GM21423 (cell line): ENCODE data around the gene S100B.
"Not testable (repeated sequence)": the region's sequence is repeated elsewhere in the genome, so short reads cannot be mapped to it uniquely, and the experiment has no call there.

ENCODE experiments used
- ATAC-seq: cut with Tn5 transposase; IDR thresholded peaks from one replicate; pipeline ENCODE4 v1.9.1; 2021; ENCODE audit warnings: mild to moderate bottlenecking, moderate library complexity; ENCODE audit not compliant: unreplicated experiment

The S100B gene

DNA sequence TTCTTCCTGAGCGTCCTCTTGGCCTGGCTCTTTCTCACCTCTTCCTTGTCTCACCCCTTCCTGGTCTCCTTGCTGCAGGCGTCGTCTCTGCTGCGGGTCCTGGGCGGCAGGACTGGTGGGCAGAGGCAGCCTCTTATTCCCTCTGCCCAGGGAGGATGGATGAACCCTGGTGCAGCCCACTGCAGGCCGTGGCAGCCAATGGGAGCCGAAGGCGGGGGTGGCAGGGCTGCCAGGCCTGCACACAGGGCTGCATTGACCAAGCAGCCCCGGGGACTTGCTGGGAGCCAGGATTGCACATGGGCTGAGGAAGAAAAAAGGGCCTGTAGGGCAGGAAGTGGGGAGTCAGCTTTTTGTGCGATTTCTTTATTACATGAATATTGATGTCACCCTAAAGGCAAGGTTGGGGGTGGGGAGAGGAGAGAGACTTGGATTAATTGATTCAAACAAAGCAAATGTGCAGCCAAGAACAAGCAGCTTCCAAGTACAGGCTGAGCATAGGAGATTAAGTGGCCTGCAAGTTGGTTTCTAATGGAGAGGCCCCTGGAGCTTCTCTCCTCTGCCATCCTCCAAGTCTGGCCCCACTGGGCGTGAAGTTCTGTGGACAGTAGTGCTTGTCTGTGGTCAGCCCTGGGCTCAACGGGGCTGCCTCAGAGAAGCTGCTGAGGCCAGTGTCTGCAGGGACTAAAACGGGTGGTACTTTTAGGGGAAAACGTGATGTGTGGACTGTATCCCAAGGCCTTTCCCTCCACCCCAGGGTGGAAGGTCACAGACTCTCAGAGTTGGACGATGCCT, at the start of gene S100B:
TSS of gene S100B (minus strand) at position 108 of the 792 bp plus-strand sequence. CDS start 2,667 bp downstream, outside the sequence.
- ATAC-seq: no peak

DNA sequence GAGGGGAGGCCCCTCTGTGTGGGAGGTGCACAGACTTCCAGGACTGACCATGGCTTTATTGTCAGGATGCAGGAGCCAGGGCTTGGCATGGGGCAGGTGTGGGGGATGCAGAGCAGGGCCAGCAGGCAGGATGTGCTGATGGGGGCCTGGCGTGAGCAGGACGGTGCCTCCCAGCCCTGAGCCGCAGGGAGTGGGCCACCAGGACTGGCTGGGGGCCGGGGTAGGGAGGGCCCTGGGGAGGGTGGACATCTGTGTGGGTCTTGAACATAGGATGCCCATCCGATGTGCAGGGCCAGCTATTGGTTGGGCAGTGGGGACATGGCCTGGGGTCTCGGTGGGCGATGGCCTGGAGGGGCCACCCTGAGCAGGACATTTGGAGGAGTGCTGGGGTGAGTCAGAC, 46.2 kb upstream of the S100B start:
- ATAC-seq: no peak

DNA sequence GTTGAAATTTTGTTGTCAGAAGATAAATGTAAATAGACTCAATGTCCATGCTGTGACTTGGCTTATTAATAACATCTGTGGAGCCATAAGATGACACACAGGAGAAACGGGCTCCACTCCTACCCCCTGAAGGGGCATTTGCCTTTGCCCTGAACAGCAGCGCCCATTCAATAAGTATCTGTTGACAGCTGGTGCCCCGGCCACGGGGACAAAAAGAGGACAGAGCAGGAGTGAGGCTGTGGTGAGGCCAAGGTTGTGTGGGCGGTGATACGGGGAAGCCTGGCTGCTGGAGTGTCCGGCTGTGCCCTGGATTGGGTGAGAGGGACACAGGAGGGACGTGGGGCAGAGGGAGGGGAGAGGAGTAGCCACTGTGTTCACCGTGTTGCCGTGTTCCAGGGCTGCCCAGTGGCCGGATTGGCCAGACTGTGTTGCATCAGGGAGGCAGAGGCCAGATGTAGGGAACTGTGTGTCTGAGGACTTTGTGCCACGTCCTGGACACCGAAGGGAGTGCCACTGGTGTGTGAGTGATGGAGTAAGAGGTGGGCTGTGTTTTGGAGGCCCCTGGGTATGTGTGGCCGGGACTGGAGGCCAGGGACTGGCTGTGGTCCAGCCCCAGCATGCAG, 45.7 kb upstream of the S100B start:
- ATAC-seq: no peak

DNA sequence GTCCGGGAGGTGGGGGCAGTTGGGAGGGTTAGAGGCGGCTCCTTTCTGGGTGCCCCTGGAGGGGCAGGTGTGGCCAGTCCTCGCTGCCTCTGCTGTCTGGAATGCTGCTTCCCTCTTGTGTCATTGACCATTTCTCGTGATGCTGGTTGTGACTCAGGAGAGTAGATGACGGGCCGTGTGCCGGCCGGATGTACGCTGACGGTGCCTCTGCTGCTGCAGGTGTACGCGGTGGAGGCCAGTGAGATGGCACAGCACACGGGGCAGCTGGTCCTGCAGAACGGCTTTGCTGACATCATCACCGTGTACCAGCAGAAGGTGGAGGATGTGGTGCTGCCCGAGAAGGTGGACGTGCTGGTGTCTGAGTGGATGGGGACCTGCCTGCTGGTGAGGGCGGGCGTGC, 44.5 kb upstream of the S100B start:
- ATAC-seq: no peak

DNA sequence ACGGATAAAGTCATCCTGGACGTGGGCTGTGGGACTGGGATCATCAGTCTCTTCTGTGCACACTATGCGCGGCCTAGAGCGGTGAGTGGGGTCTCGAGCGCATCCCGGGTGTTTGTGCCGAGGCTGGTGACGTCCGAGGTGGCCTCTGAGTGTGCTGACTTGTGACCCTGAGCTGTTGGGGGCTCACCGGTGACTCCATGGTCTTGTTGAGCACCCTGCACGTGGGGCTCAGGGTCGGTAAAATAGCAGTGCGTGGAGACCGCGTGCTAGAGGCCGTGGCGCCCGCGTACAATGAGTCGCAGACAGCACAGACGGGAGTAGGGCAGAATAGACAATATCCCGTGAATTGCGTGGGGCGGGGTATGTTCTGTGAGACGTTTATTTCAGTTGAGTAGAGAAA, 43.7 kb upstream of the S100B start:
- no peak for ATAC-seq

DNA sequence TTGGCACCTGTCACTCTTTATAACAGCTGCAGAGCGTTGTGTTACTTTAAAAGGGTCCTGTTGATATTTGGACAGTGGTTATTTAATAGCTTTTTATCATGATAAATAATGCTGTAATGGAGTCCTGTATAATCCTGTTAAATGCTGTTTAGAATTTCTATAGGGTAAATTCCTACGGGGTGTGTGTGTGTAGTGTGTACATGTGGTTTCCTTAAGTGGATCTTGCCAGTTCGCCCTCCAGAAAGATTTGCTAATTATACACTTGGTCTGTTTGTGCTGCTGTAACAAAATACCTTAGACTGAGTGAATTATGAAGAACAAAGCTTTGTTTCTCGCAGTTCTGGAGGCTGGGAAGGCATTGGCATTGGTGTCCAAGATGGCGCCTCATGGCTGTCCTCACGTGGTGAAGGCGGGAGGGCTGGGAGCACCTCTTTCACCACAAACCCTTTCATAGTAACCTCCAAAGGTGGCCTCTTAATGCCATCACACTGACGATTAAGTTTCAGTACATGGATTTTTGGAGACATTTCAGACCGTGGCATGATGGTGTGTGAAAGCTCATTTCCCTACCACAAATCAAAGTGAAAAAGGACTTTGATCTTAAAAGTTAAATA, 41.8 kb upstream of the S100B start:
- no peak for ATAC-seq

DNA sequence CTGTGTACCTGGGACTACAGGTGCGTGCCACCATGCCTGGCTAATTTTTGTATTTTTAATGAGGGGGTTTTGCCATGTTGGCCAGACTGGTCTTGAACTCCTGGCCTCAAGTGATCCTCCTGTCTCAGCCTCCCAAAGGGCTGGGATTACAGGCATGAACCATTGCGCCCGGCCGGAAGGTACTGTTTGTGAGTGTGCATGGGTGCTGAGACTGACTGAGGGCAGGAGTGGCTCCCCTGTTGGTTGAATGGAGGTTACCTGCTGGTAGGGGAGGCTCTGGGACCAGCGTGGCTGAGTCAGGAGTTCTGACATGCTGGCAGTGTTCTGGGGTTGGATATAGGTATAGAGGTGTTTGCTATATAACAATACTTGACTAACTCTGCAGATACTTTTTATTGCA, 41.0 kb upstream of the S100B start:
- no peak for ATAC-seq

DNA sequence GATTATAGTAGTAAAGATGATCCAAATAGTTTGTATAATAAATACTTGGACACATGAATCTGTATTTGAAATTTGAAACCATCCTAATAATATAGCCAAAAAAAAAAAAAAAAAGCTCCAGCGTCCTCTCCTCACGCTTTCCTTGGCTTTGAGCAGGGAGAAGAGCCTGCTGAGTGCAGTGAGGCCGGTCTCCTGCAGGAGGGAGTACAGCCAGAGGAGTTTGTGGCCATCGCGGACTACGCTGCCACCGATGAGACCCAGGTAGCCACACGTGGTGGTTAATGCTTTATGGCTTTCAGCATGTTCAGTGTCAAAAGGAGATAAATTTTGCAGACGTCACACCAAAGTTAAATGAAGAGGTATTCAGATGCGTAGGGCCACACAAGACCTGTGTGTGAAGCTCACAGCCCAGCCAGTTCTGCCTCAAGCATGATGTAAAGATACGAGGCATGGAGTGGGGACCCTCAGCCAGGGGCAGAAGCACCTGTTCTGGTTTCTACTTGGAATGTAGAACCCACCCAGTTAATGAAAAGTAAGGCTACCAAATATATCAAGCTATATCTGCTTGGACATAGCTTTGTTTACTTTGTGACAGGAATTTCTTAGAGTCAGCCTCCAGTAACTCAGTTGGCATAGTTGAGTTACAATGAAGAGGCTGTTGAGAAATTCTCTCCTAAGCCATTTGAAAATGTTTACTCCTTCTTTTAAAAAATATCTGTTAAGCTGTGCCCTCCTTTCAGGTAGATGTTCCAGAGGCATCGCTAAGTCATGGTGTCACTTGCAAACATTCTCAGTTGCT, 38.7 kb upstream of the S100B start:
- no peak for ATAC-seq

DNA sequence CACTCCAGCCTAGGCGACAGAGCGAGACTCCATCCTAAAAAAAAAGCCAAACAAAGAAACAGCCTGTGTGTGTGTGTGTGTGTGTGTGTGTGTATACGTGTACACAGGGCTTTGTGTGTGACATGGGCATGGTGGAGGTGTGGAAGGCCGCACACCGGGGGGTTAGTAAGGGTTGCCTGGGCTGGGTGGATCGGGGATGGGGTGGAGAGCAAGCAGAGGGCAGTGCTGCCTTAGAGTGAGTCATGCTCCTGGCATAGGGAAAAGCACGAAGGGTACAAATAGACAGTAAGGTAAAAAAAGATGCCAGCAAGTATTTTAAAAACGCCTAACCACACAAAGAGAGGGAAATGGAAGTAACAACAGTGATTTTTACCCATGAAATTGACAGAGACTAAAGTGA, 36.8 kb upstream of the S100B start:
- ATAC-seq: no peak

DNA sequence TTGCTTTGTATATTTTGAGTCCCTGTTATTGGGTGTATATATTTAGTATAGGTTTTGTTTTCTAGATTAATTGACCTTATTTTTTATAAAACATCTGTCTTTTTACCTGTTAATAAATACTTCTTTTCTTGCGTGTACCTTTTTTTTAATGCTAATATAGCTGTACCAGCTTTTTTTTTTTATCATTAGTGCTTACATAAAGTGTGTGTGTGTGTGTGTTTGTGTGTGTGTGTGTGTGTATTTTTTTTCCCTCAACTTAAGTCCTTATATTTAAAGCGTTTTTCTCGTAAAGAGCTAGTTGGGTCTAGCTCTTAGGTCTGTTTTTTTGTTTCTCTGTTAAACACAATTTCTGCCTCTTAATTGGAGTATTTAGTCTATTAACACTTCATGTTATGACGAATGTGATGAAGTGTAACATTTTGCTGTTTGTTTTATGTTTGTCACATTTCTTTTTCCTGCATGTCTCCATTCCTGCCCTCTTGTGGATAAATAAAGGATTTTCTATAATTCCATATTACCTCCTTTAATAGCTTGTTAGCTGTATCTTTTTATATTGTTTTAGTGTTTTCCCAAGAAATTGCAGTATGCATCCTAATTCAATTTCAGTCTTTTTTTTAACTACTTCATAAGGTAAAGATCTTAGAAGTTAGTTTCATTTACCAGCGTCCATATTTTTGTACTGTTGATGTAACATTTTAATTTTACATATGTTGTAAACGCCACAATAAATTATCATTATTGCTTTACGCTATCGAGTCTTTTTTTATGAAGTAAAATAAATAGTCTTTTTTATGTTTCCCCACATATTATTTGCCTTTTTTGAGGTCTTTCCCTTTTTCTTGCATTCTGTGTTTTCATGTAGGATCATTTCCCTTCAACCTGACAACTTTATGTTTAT, 34.9 kb upstream of the S100B start:
- ATAC-seq: no peak

DNA sequence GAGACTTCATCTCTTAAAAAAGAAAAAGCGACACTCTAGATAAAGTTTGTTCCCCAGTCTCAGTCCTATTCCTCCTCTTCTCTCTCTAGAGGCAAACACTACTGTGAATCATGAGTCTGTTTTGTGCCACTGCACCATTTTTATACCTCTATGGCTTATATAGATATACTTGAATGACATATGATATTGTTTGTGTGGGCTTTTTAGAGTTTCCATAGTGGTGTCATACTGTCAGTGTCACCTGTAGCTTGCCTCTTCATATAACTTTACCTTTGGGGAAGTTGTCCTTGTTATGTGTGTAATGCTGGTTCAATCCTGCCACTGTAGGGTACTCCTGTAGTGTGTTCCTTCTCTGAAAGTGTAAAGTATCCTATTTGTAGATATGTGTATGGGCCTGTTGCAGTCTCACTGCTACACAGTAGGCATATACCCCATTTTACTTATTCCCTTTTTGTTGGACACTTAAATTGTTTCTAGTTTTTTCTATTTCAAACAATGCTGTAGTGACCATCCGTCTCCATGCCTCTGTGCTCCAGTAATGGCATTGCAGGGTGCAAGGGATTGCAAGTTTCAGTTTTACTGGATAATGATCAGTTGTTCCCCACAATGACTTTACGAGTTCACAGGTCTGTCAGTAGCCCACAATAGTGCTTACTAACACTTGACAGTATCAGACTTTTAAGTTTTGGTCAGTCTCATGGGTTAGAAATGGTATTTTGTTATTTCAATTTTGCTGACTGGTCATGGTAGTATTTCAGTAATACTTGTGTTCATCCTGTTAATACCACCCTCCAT, 33.3 kb upstream of the S100B start:
- no peak for ATAC-seq

DNA sequence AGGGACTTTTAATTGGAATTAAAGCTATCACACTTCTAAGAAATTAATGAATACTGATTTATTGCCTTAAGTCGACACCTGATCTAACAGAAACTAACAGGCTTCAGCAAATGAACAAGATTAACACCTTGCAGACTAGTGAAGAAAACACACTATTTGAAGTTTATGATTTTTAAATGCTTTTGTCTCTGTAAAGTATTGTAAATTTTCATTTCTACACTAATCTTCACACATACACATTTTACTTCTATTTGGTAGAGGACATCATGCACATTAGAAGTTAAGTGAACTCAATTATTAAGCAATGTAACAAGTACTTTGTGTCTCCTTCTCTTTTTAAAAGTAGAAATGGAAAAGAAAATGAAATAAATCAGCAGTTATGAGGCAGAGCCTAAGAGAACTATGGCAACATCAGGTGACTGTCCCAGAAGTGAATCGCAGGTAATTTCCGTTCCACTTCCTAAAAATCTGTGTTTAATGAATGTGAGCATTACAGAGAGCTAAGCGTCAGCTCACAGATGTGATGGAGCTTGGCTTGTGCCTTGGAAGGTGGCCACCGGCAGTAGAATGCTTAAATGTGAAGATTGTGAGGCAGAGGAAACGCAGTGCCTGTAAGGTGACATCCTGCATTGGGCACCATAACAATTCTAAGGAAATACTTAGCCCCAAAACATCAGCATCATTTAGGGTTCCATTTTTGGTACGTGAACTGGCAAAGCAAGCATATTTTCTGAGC, 31.8 kb upstream of the S100B start:
- no peak for ATAC-seq

DNA sequence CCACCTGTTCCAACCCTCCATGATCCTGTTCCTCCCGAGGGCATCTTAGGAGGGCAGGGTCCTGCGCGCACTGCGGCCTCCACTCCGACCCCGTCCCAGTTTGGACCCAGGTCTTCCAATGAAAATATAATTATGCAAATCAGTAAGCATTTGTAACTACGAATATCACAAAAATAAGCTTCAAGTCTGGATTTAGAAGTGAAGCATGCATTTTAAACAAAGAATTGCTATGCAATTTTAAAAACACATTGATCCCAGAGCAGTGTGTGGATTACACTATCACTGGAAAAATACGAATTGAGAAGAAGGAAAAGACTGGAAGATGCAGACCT, 31.3 kb upstream of the S100B start:
- ATAC-seq: no peak

DNA sequence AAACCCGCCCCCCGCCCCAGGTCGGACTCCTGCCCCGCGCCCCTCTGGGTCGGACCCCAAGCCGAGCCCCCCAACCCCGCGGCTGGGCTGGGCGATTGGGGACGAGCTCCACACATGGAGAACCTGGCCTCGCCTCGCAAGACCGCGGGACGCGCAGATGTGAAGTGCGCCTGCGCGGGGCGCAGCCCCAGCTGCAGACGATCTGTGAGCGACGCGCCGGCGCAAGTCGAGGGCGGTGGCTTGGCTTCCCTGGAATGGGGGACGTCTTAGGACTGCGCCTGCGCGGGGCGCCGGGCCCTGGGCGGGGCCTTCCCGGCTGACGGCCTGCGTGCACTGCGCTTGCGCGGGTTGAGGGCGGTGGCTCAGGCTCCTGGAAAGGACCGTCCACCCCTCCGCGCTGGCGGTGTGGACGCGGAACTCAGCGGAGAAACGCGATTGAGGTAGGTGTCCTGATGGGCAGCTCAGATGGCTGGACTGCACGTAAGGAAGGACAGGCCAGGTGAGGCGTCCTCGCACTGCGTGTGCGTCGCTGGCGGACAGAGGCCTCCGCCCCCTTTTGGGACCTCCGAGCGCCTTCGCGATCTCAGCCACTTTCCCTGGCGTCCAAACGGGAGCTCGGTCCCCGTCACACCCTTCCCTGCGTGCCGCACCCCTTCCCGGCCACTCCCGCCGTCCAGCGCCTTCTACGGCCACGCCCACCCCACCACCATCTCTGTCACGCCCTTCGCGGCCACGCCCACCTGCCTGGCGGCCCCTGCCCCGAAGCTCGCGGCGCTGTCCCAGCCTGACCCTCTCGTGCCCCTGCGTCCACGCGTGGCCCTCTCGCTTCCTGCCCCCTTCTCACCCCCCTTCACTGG, 30.7 kb upstream of the S100B start, which contains the start of gene PRMT2:
TSS of gene PRMT2 (plus strand) at position 351 of the 857 bp plus-strand sequence. CDS start 1,278 bp downstream, outside the sequence.
- ATAC-seq: peak; percentile 85

DNA sequence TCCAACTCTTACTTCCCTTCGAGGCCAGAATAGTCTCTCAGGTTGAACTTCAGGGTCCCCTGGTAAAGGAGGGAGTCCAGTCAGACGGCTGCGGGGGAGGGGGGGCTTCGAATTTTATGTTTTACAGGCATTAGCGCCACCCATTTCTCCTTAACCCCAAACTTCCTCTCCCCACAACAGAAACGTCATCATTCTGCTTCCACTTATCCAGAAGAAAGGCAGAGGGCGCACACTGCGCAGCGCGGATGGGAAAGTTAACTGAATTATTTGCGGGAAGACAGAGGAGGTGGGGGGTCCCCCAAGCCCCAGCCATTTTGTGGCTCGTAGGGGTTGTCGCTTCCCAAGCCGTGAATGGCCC, 30.1 kb upstream of the S100B start:
- ATAC-seq: peak; percentile 9

DNA sequence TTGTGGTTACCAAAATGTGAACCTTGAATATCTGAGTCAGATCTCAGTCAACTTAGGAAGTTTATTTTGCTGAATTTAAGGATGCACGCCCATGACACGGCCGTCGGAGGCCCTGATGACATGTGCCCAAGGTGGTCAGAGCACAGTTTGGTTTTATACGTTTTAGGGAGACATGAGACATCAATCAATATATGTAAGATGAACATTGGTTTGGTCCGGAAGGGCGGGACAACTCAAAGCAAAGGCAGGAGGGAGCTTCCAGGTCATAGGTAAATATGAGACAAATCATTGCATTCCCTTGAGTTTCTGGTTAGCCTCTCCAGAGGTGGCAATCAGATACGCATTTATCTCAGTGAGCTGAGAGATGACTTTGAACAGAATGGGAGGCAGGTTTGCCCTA, 29.5 kb upstream of the S100B start:
- ATAC-seq: no peak

DNA sequence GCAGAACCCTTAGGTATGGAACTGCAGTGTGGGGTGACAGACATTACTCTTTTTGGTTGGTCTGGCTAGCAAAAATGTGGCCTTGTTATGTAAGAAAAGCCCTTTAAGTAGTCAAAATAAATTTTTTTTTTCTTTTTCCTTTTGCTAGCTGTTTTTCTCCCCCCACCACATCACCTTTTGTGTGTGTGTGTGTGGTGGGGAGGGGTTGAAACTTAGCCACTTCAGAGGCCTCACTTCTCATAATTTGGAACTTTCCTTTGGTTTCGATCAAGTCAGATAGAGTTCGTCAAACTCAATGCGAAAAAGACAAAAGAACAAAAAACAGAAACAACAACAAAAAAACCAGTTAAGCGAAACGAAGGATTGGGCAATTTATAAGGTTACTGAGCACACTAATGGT, 28.7 kb upstream of the S100B start:
- ATAC-seq: no peak

DNA sequence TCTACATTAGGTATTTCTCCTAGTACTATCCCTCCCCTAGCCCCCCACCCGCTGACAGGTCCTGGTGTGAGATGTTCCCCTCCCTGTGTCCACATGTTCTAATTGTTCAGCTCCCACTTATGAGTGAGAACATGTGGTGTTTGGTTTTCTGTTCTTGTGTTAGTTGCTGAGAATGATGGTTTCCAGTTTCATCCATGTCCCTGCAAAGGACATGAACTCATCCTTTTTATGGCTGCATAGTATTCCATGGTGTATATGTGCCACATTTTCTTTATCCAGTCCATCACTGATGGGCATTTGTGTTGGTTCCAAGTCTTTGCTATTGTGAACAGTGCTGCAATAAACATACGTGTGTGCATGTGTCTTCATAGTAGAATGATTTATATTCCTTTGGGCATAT, 26.0 kb upstream of the S100B start:
- not testable (repeated sequence) for ATAC-seq
